Epithelial cell of proximal tubule (primary cell): ENCODE measurements around the gene PPIL1. TPM values are rescaled to one million over a fixed set of nuclear protein-coding genes. Genes with fewer than 3 reads are reported as not detected.

Experiments
- DNase-seq: peaks from one replicate; pipeline ENCODE4 v3.0.0-alpha.2; 2011; ENCODE audit warnings: low read depth
- H3K4me3 ChIP-seq: 2 replicates; pipeline ENCODE4 v1.5.1; 2011; ENCODE audit warnings: low read depth, mild to moderate bottlenecking, low read length
- CTCF ChIP-seq: conservative IDR thresholded peaks from 2 replicates; pipeline ENCODE4 v1.5.1; 2012; ENCODE audit warnings: low read depth, mild to moderate bottlenecking, low read length
- total RNA-seq: library from RNA; depleted of rRNA; stranded (reverse); fragments of >200 nt; gene quantifications from 2 replicates; pipeline ENCODE4 v1.2.3, GENCODE V29; 2015

PPIL1 gene
- total RNA-seq, 1 donor from 2014 or later: 26.6 TPM

DNA sequence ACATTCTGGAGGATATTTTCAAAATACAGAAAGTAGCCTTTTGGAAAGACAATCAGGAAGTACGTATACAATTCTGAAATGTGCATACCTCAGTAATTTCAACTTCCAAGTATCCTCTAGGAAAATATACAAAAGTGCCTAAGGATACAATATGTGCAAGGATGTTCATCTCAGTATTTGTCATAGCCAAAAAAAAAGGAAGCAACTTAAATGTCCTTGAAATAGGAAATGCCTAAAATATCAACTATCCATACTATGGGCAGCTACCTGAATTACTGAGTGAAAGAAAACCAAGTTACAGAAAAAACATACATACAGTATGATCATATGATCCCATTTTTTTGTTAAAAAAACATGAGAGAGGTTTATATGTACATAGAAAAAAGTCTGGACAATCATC is 1.5 kb downstream of the PPIL1 start:
- TF ChIP-seq CTCF: no peak
- no peak for DNase-seq
- no peak overlapping the region for H3K4me3 ChIP-seq

DNA sequence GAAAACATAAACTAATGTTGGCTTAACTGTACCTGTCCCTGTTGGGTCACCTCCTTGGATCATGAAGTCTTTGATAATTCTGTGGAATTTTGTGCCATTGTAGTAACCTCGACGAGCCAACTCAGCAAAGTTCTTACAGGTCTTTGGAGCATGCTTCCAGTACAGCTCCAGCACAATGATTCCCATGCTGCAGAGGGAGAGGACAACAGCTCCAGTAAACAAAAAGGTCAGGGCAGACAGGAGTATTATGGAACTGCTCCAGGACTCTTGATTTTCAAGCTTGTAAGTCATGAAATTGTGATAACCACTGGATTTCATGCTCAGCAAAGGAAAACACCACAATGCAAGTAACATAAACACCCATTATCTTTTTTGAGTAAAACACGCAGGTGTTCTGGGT is 2.9 kb downstream of the PPIL1 start:
- TF ChIP-seq CTCF: no peak
- H3K4me3 ChIP-seq: no peak overlapping the region
- DNase-seq: no peak

DNA sequence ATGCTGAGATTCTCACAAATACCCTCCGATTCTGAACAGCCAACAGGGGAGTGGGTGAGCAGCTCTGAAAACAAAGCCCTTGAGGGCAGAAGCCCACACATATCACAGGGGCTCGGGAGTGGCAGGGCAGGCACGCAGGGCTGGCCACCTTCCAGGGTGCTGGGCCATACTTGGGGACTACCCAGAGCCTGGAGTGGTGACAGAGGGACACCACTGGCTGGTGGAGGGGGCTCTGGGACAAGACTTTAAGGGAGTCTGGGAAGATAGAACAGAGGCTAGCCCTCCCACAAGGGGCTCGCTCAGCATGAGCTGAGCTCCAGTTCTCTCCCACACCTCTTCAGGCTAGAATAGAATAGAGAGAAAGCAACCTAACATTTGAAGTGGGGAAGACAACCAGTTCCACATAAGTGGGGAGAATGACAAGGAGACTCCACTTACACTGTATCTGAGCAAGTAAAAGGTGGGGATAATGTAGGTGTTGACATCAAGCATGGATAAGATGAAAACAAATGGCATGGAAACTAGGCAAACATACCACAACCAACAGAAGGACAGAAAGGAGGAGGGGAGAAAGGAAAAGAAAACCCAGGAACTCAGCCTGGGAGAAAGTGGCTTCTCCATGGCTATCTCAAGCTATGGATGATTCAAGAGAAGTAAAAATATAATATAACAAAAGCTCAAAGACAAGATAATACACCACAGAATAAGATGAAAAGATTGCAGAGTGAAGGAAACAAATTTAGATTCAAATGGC is 7.0 kb downstream of the PPIL1 start:
- no peak overlapping the region for H3K4me3 ChIP-seq
- no peak for DNase-seq

DNA sequence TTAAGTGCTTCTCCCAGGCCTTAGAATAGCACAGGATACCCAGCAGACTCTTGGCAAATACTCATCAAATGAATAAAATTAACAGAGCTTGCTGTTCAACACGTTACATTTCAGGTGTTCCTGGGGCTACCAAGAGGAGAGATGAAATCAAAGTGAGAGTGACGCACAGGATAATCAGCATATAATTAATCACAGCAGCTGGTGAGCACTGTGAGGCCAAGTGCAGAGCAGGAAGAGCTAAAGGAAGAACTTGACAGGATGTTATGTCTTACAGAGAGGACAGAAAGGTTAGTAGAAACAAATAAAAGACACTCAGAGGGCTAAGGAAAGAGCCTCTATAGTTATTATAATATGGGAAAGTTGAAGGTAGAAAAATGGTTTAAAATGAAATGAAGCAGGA is 8.8 kb downstream of the PPIL1 start:
- DNase-seq: no peak
- no peak for TF ChIP-seq CTCF
- no peak overlapping the region for H3K4me3 ChIP-seq

More for the DNA sequence above, 7.0 kb downstream of the PPIL1 start:
- TF ChIP-seq CTCF: no peak

DNA sequence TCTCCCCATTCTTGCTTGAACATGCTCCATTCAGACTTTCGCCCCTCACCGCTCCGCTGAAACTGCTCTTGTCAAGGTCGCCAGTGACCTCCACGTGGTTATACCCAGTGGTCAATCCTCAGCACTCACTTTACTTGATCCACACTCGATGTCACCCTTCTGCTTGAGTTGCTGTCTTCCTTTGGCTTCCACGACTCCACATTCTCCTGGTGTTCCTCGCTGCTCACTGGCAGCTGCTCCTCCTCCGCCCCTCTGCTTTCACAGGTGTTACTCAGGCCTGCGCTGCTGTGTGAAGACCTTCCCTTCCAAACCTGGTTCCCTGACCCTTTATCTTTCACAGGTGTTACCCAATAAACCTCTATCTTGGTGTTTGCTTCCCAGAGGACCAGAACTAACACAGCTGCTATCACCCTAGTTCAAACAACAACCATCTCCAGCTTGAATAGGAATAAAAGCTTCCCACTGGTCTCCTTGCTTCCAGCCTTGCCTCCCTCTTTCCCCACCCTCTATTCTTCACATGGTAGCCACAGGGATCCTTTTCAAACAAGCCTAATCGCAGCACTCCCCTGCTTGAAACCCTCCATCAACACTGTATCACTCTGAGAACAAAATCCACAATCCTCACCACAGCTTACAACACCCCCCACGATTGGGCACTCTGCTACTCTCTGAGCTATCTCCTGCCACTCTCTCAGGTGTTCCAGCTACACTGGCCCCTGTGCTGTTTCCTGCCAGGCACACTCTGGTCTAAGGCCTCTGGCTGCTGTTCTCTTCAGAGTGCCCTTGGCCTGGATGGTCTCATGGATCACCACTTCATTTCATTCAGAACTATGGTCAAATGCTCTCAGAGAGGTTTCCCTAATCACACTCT is 10.7 kb downstream of the PPIL1 start:
- DNase-seq: no peak
- H3K4me3 ChIP-seq: no peak overlapping the region
- no peak for TF ChIP-seq CTCF

GRCh38 chr6:36862848-36863382 is 11.7 kb downstream of the PPIL1 start:
- H3K4me3 ChIP-seq: no peak overlapping the region
- no peak for DNase-seq
- TF ChIP-seq CTCF: no peak
